ENCODE data around the gene MTHFD2. TPM values are rescaled to one million over a fixed set of nuclear protein-coding genes. Genes with fewer than 3 reads are reported as not detected.

Gene MTHFD2
- total RNA-seq (10 to 100 TPM; 26.3 to 59.3 (median 47.9) TPM), total RNA-seq (29.3 to 1,148 (median 61.7) reads per million in 29 experiments)
- 25.5 TPM for total RNA-seq (2013)

- CTCF ChIA-PET = interaction anchor here (0.6 to 3.7 kb wide), 6 partner anchors 8 to 375 kb away, joined by 3 to 27 read pairs (median 3); partner anchors contain the start of gene MOB1A (in 1 of the 2)
- Mint-ChIP-seq H3K36me3 (no peaks in the 10 kb centered on the region), H3K4me1 (peaks cover 33 to 37% (median 37%) of the 10 kb centered on the region in 3 donors), H3K27ac (peak within 1 kb of the TSS; percentile 100), H3K4me3 (peak within 1 kb of the TSS; percentile 92 to 99 (median 94)), H3K9me3 (no peaks in the 10 kb centered on the region), H3K27me3 (no peaks in the 10 kb centered on the region)
- Histone ChIP-seq H3K4me3 (ENCODE audit: control insufficient read depth in 1 of 2, extremely low read depth in 1 of 2, low read length in 1 of 2) (peak within 1 kb of the TSS; percentile 69 to 72), H3K27ac (ENCODE audit: low read length) (peak within 1 kb of the TSS; percentile 85), H3K4me1 (ENCODE audit: control insufficient read depth in 1 of 2, extremely low read depth in 1 of 2, insufficient read depth in 2 of 2, low read length in 2 of 2) (peaks cover 10 to 21% of the 10 kb centered on the region in 2 experiments), H3K27me3 (replicated peaks in 1 of 2; ENCODE audit: control insufficient read depth in 2 of 2, extremely low read depth in 1 of 2, insufficient read depth in 2 of 2, low read length in 1 of 2) (peaks cover 0 to 5% of the 10 kb centered on the region in 2 experiments), H3K36me3 (ENCODE audit: control insufficient read depth in 2 of 2, extremely low read depth in 1 of 2, insufficient read depth in 1 of 2, low read length in 1 of 2) (no peaks in the 10 kb centered on the region), H3K9me3 (no peaks in the 10 kb centered on the region)
- POLR2A ChIA-PET = interaction anchor here (0.6 to 1.0 kb wide), 3 partner anchors 12 to 20 kb away, joined by 3 to 4 read pairs (median 3); partner anchors contain the start of gene MOB1A (in 1 of the 2)
- WGBS (ENCODE audit: insufficient coverage) = under 1% methylated on average over 96 of the region's 96 CpGs
- ATAC-seq (replicated peaks in 1 of 4) (peak; percentile 89 to 91 (median 89)), DNase-seq (peak; percentile 73 to 93 (median 83))
Measured at GRCh38 chr2:74198461-74199274, at the start of gene MTHFD2. TSS of gene MTHFD2 (plus strand) at chr2:74198615. CDS start at chr2:74198642, 27 bp downstream.

GRCh38 chr2:74149247-74149525, 49.2 kb upstream of the MTHFD2 start:
- CTCF ChIA-PET = interaction anchor here (0.5 to 2.5 kb wide), 8 partner anchors 9 to 407 kb away, joined by 3 to 7 read pairs (median 6); no protein-coding TSS in a partner anchor
- ATAC-seq (replicated peaks in 1 of 4) (no peak), DNase-seq (no peak)
- Mint-ChIP-seq H3K27me3 (no peaks in the 10 kb centered on the region), H3K27ac (peak overlapping the region in 1 of 2 donors; percentile 45), H3K4me3 (no peak overlapping the region), H3K4me1 (peaks cover 0 to 8% (median 0%) of the 10 kb centered on the region in 3 donors), H3K36me3 (peaks cover 4% of the 10 kb centered on the region), H3K9me3 (no peaks in the 10 kb centered on the region)
- Histone ChIP-seq H3K9me3 (no peaks in the 10 kb centered on the region), H3K4me3 (ENCODE audit: control insufficient read depth in 1 of 2, extremely low read depth in 1 of 2, low read length in 1 of 2) (no peak overlapping the region), H3K27me3 (replicated peaks in 1 of 2; ENCODE audit: control insufficient read depth in 2 of 2, extremely low read depth in 1 of 2, insufficient read depth in 2 of 2, low read length in 1 of 2) (no peaks in the 10 kb centered on the region), H3K27ac (ENCODE audit: low read length) (no peak overlapping the region), H3K36me3 (ENCODE audit: control insufficient read depth in 2 of 2, extremely low read depth in 1 of 2, insufficient read depth in 1 of 2, low read length in 1 of 2) (peaks cover 9 to 31% of the 10 kb centered on the region in 2 donors), H3K4me1 (ENCODE audit: control insufficient read depth in 1 of 2, extremely low read depth in 1 of 2, insufficient read depth in 2 of 2, low read length in 2 of 2) (peaks cover 6 to 26% of the 10 kb centered on the region in 2 experiments)
- POLR2A ChIA-PET = no interaction called here
- 95% methylated on average over 2 of the region's 5 CpGs for WGBS (ENCODE audit: insufficient coverage)

DNA sequence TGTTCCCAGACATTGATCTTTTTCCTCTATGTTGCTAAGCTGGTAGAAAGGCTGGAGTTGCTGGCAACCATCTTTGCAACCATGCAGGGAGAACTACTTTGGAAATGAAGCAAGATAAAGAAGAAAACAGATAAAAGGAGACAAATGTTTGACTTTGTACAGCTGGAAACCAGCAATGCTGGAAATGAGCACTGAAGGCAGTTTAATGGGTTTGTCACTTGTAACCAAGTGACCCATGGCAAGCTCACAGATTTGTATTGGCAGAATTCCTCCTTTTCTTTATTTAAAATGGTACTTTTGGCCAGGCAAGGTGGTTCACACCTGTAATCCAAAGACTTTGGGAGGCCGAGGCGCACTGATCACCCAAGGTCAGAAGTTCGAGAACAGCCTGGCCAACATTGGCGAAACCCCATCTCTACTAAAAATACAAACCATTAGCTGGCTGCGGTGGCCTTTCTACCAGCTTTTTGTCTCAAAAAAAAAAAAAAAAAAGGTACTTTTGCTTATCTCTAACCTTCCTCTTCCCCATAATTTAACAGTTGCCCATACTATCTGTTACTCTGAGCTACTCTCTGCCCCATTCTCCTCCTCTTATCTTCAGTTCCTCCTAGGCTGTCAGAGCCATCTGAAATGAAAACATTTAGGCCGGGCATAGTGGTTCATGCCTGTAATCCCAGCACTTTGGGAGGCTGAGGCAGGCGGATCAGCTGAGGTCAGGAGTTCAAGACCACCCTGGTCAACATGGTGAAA, 48.7 kb upstream of the MTHFD2 start:
- no peaks in the 10 kb centered on the region for H3K9me3 ChIP-seq
- H3K4me3 ChIP-seq (ENCODE audit: control insufficient read depth in 1 of 2, extremely low read depth in 1 of 2, low read length in 1 of 2) = no peak overlapping the region
- Mint-ChIP-seq H3K4me1 (peaks cover 0 to 8% (median 0%) of the 10 kb centered on the region in 3 donors), H3K27ac (peak overlapping the region in 1 of 2 donors; percentile 45), H3K27me3 (no peaks in the 10 kb centered on the region), H3K4me3 (no peak overlapping the region), H3K9me3 (no peaks in the 10 kb centered on the region), H3K36me3 (peaks cover 4% of the 10 kb centered on the region)
- H3K27ac ChIP-seq (ENCODE audit: low read length) = no peak overlapping the region
- ATAC-seq (replicated peaks in 1 of 4) = no peak
- POLR2A ChIA-PET = interaction anchor here (0.6 to 0.7 kb wide), 4 partner anchors 29 to 212 kb away, joined by 4 to 9 read pairs (median 6); no protein-coding TSS in a partner anchor
- H3K4me1 ChIP-seq (ENCODE audit: control insufficient read depth in 1 of 2, extremely low read depth in 1 of 2, insufficient read depth in 2 of 2, low read length in 2 of 2) = peaks cover 6 to 26% of the 10 kb centered on the region in 2 experiments
- CTCF ChIA-PET = interaction anchor here (0.6 to 2.5 kb wide), 9 partner anchors 12 to 408 kb away, joined by 3 to 7 read pairs (median 5); no protein-coding TSS in a partner anchor
- H3K36me3 ChIP-seq (ENCODE audit: control insufficient read depth in 2 of 2, extremely low read depth in 1 of 2, insufficient read depth in 1 of 2, low read length in 1 of 2) = peaks cover 9 to 31% of the 10 kb centered on the region in 2 donors
- H3K27me3 ChIP-seq (replicated peaks in 1 of 2; ENCODE audit: control insufficient read depth in 2 of 2, extremely low read depth in 1 of 2, insufficient read depth in 2 of 2, low read length in 1 of 2) = no peaks in the 10 kb centered on the region
- 100% methylated on average over 5 of the region's 7 CpGs for WGBS (ENCODE audit: insufficient coverage)
- DNase-seq = no peak

DNA sequence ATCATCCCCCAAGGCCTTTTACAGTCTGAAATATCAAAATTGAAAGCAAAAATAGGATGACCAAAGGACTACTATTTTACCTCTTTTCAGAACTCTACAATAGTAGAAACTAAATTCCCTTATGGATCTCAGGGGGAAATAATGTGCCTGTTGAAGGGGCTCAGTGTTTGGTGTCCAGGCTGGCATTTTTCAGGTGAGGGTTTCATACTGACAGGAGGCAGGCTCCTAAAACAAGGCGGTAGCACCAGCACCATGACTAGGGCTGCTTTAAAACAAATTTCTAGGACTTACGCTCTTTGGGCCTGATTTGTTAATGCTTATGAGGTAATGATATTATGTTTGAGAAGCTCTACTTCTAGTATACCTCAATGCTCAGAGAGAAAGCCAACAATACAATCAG, 45.5 kb upstream of the MTHFD2 start:
- POLR2A ChIA-PET = interaction anchor here (0.6 kb wide), 2 partner anchors 321 to 329 kb away, joined by 3 to 4 read pairs; no protein-coding TSS in a partner anchor
- H3K36me3 ChIP-seq (ENCODE audit: control insufficient read depth in 2 of 2, extremely low read depth in 1 of 2, insufficient read depth in 1 of 2, low read length in 1 of 2) = peaks cover 12 to 61% of the 10 kb centered on the region in 2 donors

DNA sequence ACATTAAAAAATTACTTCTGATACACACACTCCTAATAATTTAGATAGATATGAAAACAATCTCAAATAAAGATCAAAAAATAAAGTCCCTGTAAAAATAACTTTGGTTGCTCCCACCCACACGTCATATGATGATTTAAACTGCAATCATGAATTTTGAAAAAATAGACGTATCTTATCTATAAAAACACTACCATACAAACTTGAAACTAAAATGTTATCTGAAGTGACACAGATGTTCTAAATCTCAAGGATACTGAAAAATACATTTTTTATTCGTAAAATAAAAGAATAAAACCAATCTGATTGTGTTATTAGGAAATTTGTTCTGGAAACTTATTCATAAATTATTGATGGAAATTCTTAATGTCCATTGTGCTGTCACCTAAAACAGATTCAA, 42.6 kb upstream of the MTHFD2 start:
- H3K36me3 Mint-ChIP-seq = peaks cover 34% of the 10 kb centered on the region
- H3K9me3 Mint-ChIP-seq = no peaks in the 10 kb centered on the region
- Histone ChIP-seq H3K27ac (ENCODE audit: low read length) (no peak overlapping the region), H3K9me3 (no peaks in the 10 kb centered on the region), H3K27me3 (replicated peaks in 1 of 2; ENCODE audit: control insufficient read depth in 2 of 2, extremely low read depth in 1 of 2, insufficient read depth in 2 of 2, low read length in 1 of 2) (no peaks in the 10 kb centered on the region), H3K4me1 (ENCODE audit: control insufficient read depth in 1 of 2, extremely low read depth in 1 of 2, insufficient read depth in 2 of 2, low read length in 2 of 2) (no peaks in the 10 kb centered on the region), H3K4me3 (ENCODE audit: control insufficient read depth in 1 of 2, extremely low read depth in 1 of 2, low read length in 1 of 2) (no peak overlapping the region), H3K36me3 (ENCODE audit: control insufficient read depth in 2 of 2, extremely low read depth in 1 of 2, insufficient read depth in 1 of 2, low read length in 1 of 2) (peaks cover 18 to 88% of the 10 kb centered on the region in 2 donors)
- ATAC-seq (replicated peaks in 1 of 4) (no peak), DNase-seq (no peak)
- H3K27ac Mint-ChIP-seq = no peak overlapping the region
- H3K27me3 Mint-ChIP-seq = no peaks in the 10 kb centered on the region
- ChIA-PET CTCF (interaction anchor here in 1 of 2 donors (0.7 to 1.8 kb wide), 2 partner anchors 23 to 332 kb away, joined by 3 to 6 read pairs (median 4); partner anchors contain the start of gene MOB1A), POLR2A (interaction anchor here in 1 of 2 donors (1.5 kb wide), 1 partner anchor 23 kb away, joined by 4 read pairs; the partner anchor contains the start of gene MOB1A)
- WGBS (ENCODE audit: insufficient coverage) = no CpG with 5 or more reads among the region's 3 CpGs
- H3K4me1 Mint-ChIP-seq = peaks cover 0 to 3% (median 0%) of the 10 kb centered on the region in 3 donors
- no peak overlapping the region for H3K4me3 Mint-ChIP-seq

More for the DNA sequence above, 45.5 kb upstream of the MTHFD2 start:
- Mint-ChIP-seq H3K4me3 (no peak overlapping the region), H3K9me3 (no peaks in the 10 kb centered on the region), H3K27me3 (no peaks in the 10 kb centered on the region), H3K27ac (peak overlapping the region in 1 of 2 donors; percentile 25), H3K4me1 (peaks cover 0 to 3% (median 0%) of the 10 kb centered on the region in 3 donors), H3K36me3 (peaks cover 22% of the 10 kb centered on the region)
- Histone ChIP-seq H3K9me3 (no peaks in the 10 kb centered on the region), H3K27me3 (replicated peaks in 1 of 2; ENCODE audit: control insufficient read depth in 2 of 2, extremely low read depth in 1 of 2, insufficient read depth in 2 of 2, low read length in 1 of 2) (no peaks in the 10 kb centered on the region), H3K27ac (ENCODE audit: low read length) (no peak overlapping the region), H3K4me1 (ENCODE audit: control insufficient read depth in 1 of 2, extremely low read depth in 1 of 2, insufficient read depth in 2 of 2, low read length in 2 of 2) (peaks cover 0 to 8% of the 10 kb centered on the region in 2 experiments), H3K4me3 (ENCODE audit: control insufficient read depth in 1 of 2, extremely low read depth in 1 of 2, low read length in 1 of 2) (no peak overlapping the region)
- DNase-seq (no peak), ATAC-seq (replicated peaks in 1 of 4) (no peak)
- WGBS (ENCODE audit: insufficient coverage) = no CpG with 5 or more reads among the region's 2 CpGs
- CTCF ChIA-PET = interaction anchor here (1.6 to 2.1 kb wide), 2 partner anchors 157 to 326 kb away, joined by 4 to 5 read pairs; no protein-coding TSS in a partner anchor
